ENCODE results near the gene ACMSD.

Gene ACMSD

GRCh38 chr2:134949981-134950708 lies 111.7 kb downstream of the ACMSD start:
- Histone ChIP-seq H3K27ac (ENCODE audit: low read depth, low read length) (no peak overlapping the region), H3K27me3 (ENCODE audit: control insufficient read depth, insufficient read depth, low read length) (no peaks in the 10 kb centered on the region), H3K4me3 (ENCODE audit: low read depth, low read length) (no peak overlapping the region), H3K4me1 (ENCODE audit: control insufficient read depth, insufficient read depth, low read length) (0 out of 2 replicates have a peak, but pooled peaks cover under 1% of the 10 kb centered on the region), H3K9me3 (ENCODE audit: control insufficient read depth, insufficient read depth, low read length) (no peaks in the 10 kb centered on the region), H3K9ac (ENCODE audit: low read depth, low read length) (no peak overlapping the region), H3K36me3 (ENCODE audit: control insufficient read depth, insufficient read depth, low read length) (peaks cover 94% of the 10 kb centered on the region)

GRCh38 chr2:134950886-134951285 lies 112.5 kb downstream of the ACMSD start:
- H3K4me3 ChIP-seq (ENCODE audit: low read depth, low read length), result no peak overlapping the region
- peaks cover 98% of the 10 kb centered on the region for H3K36me3 ChIP-seq (ENCODE audit: control insufficient read depth, insufficient read depth, low read length)
- H3K4me1 ChIP-seq (ENCODE audit: control insufficient read depth, insufficient read depth, low read length), result no peaks in the 10 kb centered on the region
- no peaks in the 10 kb centered on the region for H3K27me3 ChIP-seq (ENCODE audit: control insufficient read depth, insufficient read depth, low read length)
- H3K9me3 ChIP-seq (ENCODE audit: control insufficient read depth, insufficient read depth, low read length), result no peaks in the 10 kb centered on the region
- no peak overlapping the region for H3K27ac ChIP-seq (ENCODE audit: low read depth, low read length)
- no peak overlapping the region for H3K9ac ChIP-seq (ENCODE audit: low read depth, low read length)
